Measurements from ENCODE around the gene FBXO4.

Gene FBXO4

GRCh38 chr5:41903892-41904799, 20.9 kb upstream of the FBXO4 start, which contains the start of gene RIMOC1 (continued):
- TF ChIP-seq, protein P1, sequence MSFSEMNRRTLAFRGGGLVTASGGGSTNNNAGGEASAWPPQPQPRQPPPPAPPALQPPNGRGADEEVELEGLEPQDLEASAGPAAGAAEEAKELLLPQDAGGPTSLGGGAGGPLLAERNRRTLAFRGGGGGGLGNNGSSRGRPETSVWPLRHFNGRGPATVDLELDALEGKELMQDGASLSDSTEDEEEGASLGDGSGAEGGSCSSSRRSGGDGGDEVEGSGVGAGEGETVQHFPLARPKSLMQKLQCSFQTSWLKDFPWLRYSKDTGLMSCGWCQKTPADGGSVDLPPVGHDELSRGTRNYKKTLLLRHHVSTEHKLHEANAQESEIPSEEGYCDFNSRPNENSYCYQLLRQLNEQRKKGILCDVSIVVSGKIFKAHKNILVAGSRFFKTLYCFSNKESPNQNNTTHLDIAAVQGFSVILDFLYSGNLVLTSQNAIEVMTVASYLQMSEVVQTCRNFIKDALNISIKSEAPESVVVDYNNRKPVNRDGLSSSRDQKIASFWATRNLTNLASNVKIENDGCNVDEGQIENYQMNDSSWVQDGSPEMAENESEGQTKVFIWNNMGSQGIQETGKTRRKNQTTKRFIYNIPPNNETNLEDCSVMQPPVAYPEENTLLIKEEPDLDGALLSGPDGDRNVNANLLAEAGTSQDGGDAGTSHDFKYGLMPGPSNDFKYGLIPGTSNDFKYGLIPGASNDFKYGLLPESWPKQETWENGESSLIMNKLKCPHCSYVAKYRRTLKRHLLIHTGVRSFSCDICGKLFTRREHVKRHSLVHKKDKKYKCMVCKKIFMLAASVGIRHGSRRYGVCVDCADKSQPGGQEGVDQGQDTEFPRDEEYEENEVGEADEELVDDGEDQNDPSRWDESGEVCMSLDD (tag by site-specific recombination; IDR thresholded peaks at IDR 0.05), result peak; percentile 76
- TF ChIP-seq ZNF214 (tag by site-specific recombination; IDR thresholded peaks at IDR 0.05; ENCODE audit: borderline replicate concordance), result no peak
- TF ChIP-seq REPIN1 (tag by site-specific recombination; IDR thresholded peaks at IDR 0.05; ENCODE audit: low read depth), result 0 out of 2 replicates have a peak, but pooled peaks have one; percentile 61
- TF ChIP-seq ZNF76 (tag by site-specific recombination; IDR thresholded peaks at IDR 0.05; ENCODE audit: borderline replicate concordance, low read depth), result peak; percentile 89
- TF ChIP-seq, protein P2, sequence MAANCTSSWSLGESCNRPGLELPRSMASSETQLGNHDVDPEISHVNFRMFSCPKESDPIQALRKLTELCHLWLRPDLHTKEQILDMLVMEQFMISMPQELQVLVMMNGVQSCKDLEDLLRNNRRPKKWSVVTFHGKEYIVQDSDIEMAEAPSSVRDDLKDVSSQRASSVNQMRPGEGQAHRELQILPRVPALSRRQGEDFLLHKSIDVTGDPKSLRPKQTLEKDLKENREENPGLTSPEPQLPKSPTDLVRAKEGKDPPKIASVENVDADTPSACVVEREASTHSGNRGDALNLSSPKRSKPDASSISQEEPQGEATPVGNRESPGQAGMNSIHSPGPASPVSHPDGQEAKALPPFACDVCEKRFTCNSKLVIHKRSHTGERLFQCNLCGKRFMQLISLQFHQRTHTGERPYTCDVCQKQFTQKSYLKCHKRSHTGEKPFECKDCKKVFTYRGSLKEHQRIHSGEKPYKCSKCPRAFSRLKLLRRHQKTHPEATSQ (tag by site-specific recombination; IDR thresholded peaks at IDR 0.05), result peak; percentile 92; the same call in 1 of the 2 replicates
- no peak for TF ChIP-seq ZNF202 (tag by site-specific recombination; IDR thresholded peaks at IDR 0.05; ENCODE audit: borderline replicate concordance)
- TF ChIP-seq ZNF645 (tag by site-specific recombination; IDR thresholded peaks at IDR 0.05), result 0 out of 2 replicates have a peak, but pooled peaks have one; percentile 46
- TF ChIP-seq ZNF146 (tag by site-specific recombination; IDR thresholded peaks at IDR 0.05), result peak; percentile 54; the same call in 1 of the 2 replicates
- peak; percentile 95 for TF ChIP-seq YY2 (tag by site-specific recombination; IDR thresholded peaks at IDR 0.05)
- peak; percentile 88 for TF ChIP-seq SP7 (tag by site-specific recombination; IDR thresholded peaks at IDR 0.05)
- peak; percentile 78 for TF ChIP-seq PATZ1 (tag by site-specific recombination; IDR thresholded peaks at IDR 0.05)
- TF ChIP-seq SALL2 (tag by site-specific recombination; IDR thresholded peaks at IDR 0.05; ENCODE audit: borderline replicate concordance), result no peak
- peak; percentile 9; the same call in 1 of the 2 replicates for TF ChIP-seq PRDM10 (tag by site-specific recombination; IDR thresholded peaks at IDR 0.05)
- no peak for TF ChIP-seq ZNF155 (tag by site-specific recombination; IDR thresholded peaks at IDR 0.05)
- peak; percentile 71 for TF ChIP-seq ZNF2 (tag by site-specific recombination; IDR thresholded peaks at IDR 0.05)
- TF ChIP-seq ZNF549 (tag by site-specific recombination; IDR thresholded peaks at IDR 0.05), result no peak
- TF ChIP-seq, protein P3, sequence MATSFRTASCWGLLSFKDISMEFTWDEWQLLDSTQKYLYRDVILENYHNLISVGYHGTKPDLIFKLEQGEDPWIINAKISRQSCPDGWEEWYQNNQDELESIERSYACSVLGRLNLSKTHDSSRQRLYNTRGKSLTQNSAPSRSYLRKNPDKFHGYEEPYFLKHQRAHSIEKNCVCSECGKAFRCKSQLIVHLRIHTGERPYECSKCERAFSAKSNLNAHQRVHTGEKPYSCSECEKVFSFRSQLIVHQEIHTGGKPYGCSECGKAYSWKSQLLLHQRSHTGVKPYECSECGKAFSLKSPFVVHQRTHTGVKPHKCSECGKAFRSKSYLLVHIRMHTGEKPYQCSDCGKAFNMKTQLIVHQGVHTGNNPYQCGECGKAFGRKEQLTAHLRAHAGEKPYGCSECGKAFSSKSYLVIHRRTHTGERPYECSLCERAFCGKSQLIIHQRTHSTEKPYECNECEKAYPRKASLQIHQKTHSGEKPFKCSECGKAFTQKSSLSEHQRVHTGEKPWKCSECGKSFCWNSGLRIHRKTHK (tag by site-specific recombination; IDR thresholded peaks at IDR 0.05), result no peak
- TF ChIP-seq ZNF555 (tag by site-specific recombination; conservative IDR thresholded peaks at IDR 0.05), result no peak
- TF ChIP-seq, protein P4, sequence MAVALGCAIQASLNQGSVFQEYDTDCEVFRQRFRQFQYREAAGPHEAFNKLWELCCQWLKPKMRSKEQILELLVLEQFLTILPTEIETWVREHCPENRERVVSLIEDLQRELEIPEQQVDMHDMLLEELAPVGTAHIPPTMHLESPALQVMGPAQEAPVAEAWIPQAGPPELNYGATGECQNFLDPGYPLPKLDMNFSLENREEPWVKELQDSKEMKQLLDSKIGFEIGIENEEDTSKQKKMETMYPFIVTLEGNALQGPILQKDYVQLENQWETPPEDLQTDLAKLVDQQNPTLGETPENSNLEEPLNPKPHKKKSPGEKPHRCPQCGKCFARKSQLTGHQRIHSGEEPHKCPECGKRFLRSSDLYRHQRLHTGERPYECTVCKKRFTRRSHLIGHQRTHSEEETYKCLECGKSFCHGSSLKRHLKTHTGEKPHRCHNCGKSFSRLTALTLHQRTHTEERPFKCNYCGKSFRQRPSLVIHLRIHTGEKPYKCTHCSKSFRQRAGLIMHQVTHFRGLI (tag by site-specific recombination; IDR thresholded peaks at IDR 0.05), result peak; percentile 78; the same call in 1 of the 2 replicates
- TF ChIP-seq ZNF548 (tag by site-specific recombination; IDR thresholded peaks at IDR 0.05), result no peak
- TF ChIP-seq SETDB1 (IDR thresholded peaks at IDR 0.05; ENCODE audit: insufficient read length, low read length), result peak; percentile 37
- peak; percentile 60; the same call in 1 of the 2 replicates for TF ChIP-seq HOXD13 (CRISPR knock-in tag; IDR thresholded peaks at IDR 0.05; ENCODE audit: borderline replicate concordance)

Data from HEK293 (cell line).